Heart right ventricle (tissue), 16 donors: ENCODE measurements around the gene FANCI. TPM values are rescaled to one million over a fixed set of nuclear protein-coding genes. Genes with fewer than 3 reads are reported as not detected.

Experiments used
- ATAC-seq, 8 donors: fragments of 200-7000 bp; cut with Tn5 transposase; one replicate each; pipeline ENCODE4 v1.9.1; 2020; ENCODE audit warnings: mild to moderate bottlenecking in 8 of 8, moderate library complexity in 8 of 8, moderate number of reproducible peaks in 1 of 8
- DNase-seq, 2 donors: peaks; one replicate each; pipeline ENCODE4 v3.0.0-alpha.2; 2020
- H3K27ac ChIP-seq, 10 donors: fragments of 200-600 bp; sonication (generic) in 2 of 10; one replicate each; pipeline versions ENCODE4 v1.5.0 to v1.8.0; 2020 to 2022; ENCODE audit warnings: mild to moderate bottlenecking in 3 of 10
- H3K27me3 ChIP-seq, 7 donors: fragments of 200-600 bp; one replicate each; pipeline ENCODE4 v1.8.0; 2021 to 2022; ENCODE audit warnings: mild to moderate bottlenecking in 2 of 7
- H3K36me3 ChIP-seq, 9 donors: fragments of 200-600 bp; sonication (generic) in 1 of 9; one replicate each; pipeline versions ENCODE4 v1.5.0 to v1.8.0; 2020 to 2022; ENCODE audit warnings: mild to moderate bottlenecking in 2 of 9
- H3K4me1 ChIP-seq, 9 donors: fragments of 200-600 bp; sonication (generic) in 1 of 9; one replicate each; pipeline versions ENCODE4 v1.5.0 to v1.8.0; 2020 to 2022; ENCODE audit warnings: mild to moderate bottlenecking in 4 of 9
- H3K4me3 ChIP-seq, 10 donors: fragments of 200-600 bp; sonication (generic) in 2 of 10; one replicate each; pipeline versions ENCODE4 v1.5.0 to v1.8.0; 2020 to 2022; ENCODE audit warnings: mild to moderate bottlenecking in 7 of 10, moderate library complexity in 2 of 10
- H3K9me3 ChIP-seq, 11 donors: fragments of 200-600 bp in 10 of 11; sonication (generic) in 2 of 11; one replicate each; pipeline versions ENCODE4 v1.5.0 to v1.8.0; 2013 to 2022; ENCODE audit warnings: mild to moderate bottlenecking in 2 of 11, control low read depth in 1 of 11, moderate library complexity in 1 of 11
- WGBS, 2 donors: extraction: QIAGEN DNeasy Blood & Tissue Kit; methylation state at CpG; one replicate each; pipeline ENCODE4 v1.1.7; 2013; ENCODE audit warnings: inconsistent platforms in 1 of 2; 5-methylcytosine and 5-hydroxymethylcytosine counted together
- intact Hi-C, 10 donors: fragments of 100-400 bp; cut with DNase I; formaldehyde crosslinking; loops; one replicate each; pipeline versions ENCODE4 v1.11.1 to v1.14.2; 2022
- polyA plus RNA-seq, 2 donors: library from polyadenylated mRNA; stranded (reverse); fragments of 200-250 nt; gene quantifications; one replicate each; pipeline ENCODE4 v1.2.3, GENCODE V29; 2013
- total RNA-seq, 10 donors: library from RNA; stranded (reverse); fragmentation: NEBNext Ultra II Directional in 3 of 10; extraction: Animal tissue kit (Norgen Biotek cat#: 25700) in 3 of 10; gene quantifications; one replicate each; pipeline versions ENCODE4 v1.2.1 to v1.2.4, GENCODE V29; 2021 to 2023
- TF ChIP-seq, protein P1 (sequence below), 9 donors: fragments of 200-600 bp; sonication (generic) in 2 of 9; IDR thresholded peaks; one replicate each; pipeline versions ENCODE4 v1.5.0 to v1.8.0; 2021 to 2022; ENCODE audit warnings: antibody characterized with exemption in 9 of 9, mild to moderate bottlenecking in 5 of 9, moderate library complexity in 1 of 9
- donor health status: Arrhythmogenic right ventricular cardiomyopathy.
- donor health status: ischemic (EF 13 %, LVEDD 7.1; RV severe dilation, severe dysfunction).
- donor health status: healthy with polysubstance abuse.
- donor health status: DM: no; HTN: yes; CAD: no.
- donor health status: DM: no; HTN: no; CAD: no.
- donor health status: ischemic (EF 25% LVEDD 6.9; RV normal size, moderate dysfunction).
- donor health status: ischemic (EF 25% LVEDD 5.7; RV mildly dilated, moderate dysfunction).
- donor health status: healthy.
- donor health status: DM: yes; HTN: yes; CAD: no.
- donor health status: Ischemic cardiomyopathy.
- donor health status: ischemic (EF 35%, LVEDD 5.7; RV mildly dilated, moderate dysfunction).
- donor health status: nonischemic (EF 11% LVEDD 7.7; RV severe dilation, severe dysfunction).
- donor health status: DM: yes; HTN: yes; CAD: no.
- donor health status: PGD.
- donor health status: ischemic (EF 29% LVEDD 5.4; RV normal size, mild dysfunction).
- donor health status: nonischemic (EF 23%, LVEDD 6.1; RV moderate dilation, normal function).

Gene FANCI
- total and polyA plus RNA-seq, 12 donors = 1.3 to 9.9 (median 2.5) TPM

DNA sequence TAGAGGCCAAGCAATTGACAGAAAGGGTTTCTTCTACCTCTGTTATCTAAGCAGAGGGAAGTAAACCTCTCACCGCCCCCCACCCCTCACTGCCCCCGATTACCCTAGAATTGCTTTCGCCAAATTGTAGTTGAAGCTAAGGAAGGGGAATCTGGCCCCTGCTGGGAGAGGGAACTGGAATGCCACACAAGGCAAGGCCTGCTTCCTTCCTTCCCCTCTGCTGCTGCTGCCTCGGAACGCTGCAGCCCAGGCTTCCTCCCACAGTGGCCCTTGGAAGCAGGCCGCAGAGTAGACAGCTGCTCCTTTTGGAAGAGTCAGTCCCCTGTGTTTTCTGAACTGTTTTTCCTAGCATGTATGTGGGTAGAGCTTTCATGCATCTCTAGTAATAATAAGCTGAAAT lies 44.0 kb upstream of the FANCI start:
- ATAC-seq (peak in 6 of 8 donors; percentile 49 to 66 (median 58)), DNase-seq (peak in 1 of 2 donors; percentile 32)
- Histone ChIP-seq H3K4me3 (no peak overlapping the region), H3K4me1 (peaks cover 0 to 53% (median 32%) of the 10 kb centered on the region in 9 donors), H3K27me3 (no peaks in the 10 kb centered on the region), H3K27ac (peak overlapping the region in 9 of 10 donors; percentile 9 to 72 (median 46)), H3K9me3 (no peaks in the 10 kb centered on the region), H3K36me3 (peaks cover 0 to 67% (median 28%) of the 10 kb centered on the region in 9 donors)
- TF ChIP-seq, protein P1, sequence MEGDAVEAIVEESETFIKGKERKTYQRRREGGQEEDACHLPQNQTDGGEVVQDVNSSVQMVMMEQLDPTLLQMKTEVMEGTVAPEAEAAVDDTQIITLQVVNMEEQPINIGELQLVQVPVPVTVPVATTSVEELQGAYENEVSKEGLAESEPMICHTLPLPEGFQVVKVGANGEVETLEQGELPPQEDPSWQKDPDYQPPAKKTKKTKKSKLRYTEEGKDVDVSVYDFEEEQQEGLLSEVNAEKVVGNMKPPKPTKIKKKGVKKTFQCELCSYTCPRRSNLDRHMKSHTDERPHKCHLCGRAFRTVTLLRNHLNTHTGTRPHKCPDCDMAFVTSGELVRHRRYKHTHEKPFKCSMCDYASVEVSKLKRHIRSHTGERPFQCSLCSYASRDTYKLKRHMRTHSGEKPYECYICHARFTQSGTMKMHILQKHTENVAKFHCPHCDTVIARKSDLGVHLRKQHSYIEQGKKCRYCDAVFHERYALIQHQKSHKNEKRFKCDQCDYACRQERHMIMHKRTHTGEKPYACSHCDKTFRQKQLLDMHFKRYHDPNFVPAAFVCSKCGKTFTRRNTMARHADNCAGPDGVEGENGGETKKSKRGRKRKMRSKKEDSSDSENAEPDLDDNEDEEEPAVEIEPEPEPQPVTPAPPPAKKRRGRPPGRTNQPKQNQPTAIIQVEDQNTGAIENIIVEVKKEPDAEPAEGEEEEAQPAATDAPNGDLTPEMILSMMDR (IDR thresholded peaks at IDR 0.05) = no peak
- 40 to 51% methylated on average over 6 of the region's 6 CpGs for WGBS, 2 donors
- intact Hi-C loops = loop anchor here in 2 of 10 donors (10.0 kb wide), 2 partner anchors 95 to 235 kb away; no protein-coding TSS in a partner anchor

DNA sequence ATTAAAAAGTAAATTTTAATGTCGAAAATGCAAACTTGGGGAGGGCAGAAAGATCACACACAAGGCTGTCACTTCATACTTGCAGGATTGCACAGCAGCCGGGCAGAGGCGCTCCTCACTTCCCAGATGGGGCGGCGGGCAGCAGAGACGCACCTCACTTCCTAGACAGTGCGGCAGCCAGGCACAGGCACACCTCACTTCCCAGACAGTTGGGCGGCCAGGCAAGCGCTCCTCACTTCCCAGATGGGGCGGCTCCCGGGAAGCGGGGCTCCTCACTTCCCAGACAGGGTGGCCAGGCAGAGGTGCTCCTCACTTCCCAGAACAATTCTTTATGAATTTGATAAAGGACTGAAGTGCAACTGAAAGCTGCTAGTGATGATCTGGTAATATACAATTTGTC lies 43.6 kb upstream of the FANCI start:
- ATAC-seq = no peak
- peak overlapping the region in 6 of 10 donors; percentile 40 to 72 (median 58) for H3K27ac ChIP-seq

DNA sequence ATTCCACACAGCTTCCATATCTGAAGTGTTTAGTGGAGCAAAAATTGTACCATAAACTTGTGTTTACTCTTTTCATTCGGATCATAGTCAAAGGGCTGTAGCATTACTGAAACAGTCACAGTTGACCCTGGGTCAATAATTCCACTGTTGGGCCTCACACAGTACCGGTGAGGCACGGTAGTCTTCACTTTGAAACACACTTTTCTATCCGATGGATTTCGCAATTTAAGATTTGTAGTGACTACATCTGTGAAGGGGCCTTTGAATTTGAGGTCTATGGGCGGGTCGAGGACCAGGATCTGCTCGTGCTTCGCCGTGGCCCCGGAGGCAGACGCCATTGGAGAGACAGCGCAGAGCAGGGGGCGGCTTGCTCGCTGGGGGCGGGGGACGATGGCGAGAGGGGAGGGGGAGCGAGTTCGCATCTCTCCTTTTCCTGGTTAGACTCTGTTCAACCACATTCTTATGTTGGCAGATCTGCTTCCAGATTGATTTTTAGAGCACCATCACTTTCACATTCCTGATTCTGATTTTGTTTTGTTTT lies 42.2 kb upstream of the FANCI start:
- Histone ChIP-seq H3K36me3 (peaks cover 0 to 49% (median 12%) of the 10 kb centered on the region in 9 donors), H3K27me3 (no peaks in the 10 kb centered on the region), H3K4me3 (no peak overlapping the region), H3K27ac (no peak overlapping the region), H3K9me3 (no peaks in the 10 kb centered on the region), H3K4me1 (peaks cover 0 to 42% (median 28%) of the 10 kb centered on the region in 9 donors)
- 87 to 92% methylated on average over 20 of the region's 20 CpGs for WGBS, 2 donors
- intact Hi-C loops = loop anchor here in 2 of 10 donors (10.0 kb wide), 2 partner anchors 93 to 233 kb away; no protein-coding TSS in a partner anchor
- no peak for DNase-seq
- TF ChIP-seq, protein P1 (IDR thresholded peaks at IDR 0.05) = no peak
- no peak for ATAC-seq

More for the DNA sequence above, 43.6 kb upstream of the FANCI start:
- Histone ChIP-seq H3K4me1 (peaks cover 0 to 52% (median 31%) of the 10 kb centered on the region in 9 donors), H3K4me3 (no peak overlapping the region), H3K36me3 (peaks cover 0 to 63% (median 24%) of the 10 kb centered on the region in 9 donors), H3K9me3 (no peaks in the 10 kb centered on the region), H3K27me3 (no peaks in the 10 kb centered on the region)
- intact Hi-C loops = loop anchor here in 2 of 10 donors (10.0 kb wide), 2 partner anchors 95 to 235 kb away; no protein-coding TSS in a partner anchor
- TF ChIP-seq, protein P1 (IDR thresholded peaks at IDR 0.05) = no peak
- no peak for DNase-seq
- WGBS, 2 donors = 85 to 86% methylated on average over 12 of the region's 12 CpGs

DNA sequence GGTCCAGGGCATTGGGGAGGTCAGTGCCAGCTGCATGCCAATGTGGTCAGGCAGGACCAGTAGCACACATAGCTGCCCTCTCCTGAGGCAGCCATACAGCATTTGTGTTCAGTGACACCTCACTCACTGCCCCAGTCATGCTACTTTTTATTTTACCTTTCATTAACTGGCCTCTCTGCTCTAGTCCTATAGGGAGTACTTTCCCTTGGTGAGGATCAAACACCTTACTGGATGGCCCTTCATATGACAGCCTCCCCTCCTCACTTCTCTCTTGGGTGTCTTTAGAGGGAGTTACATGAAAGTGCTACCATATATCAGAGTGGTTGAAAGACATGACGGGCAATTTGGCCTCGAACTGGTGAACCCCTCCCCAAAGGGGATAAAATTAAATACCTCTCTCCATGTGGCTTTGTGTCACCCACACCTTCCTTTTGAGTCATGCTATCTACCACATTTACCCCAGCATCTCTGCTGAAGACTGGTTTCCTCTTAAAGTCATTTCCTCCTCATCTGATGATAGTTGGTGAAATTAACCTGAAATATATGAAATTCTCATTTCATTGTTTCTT lies 40.0 kb upstream of the FANCI start:
- no peak for DNase-seq
- intact Hi-C loops = loop anchor here in 2 of 10 donors (10.0 kb wide), 2 partner anchors 91 to 231 kb away; no protein-coding TSS in a partner anchor
- Histone ChIP-seq H3K27me3 (no peaks in the 10 kb centered on the region), H3K9me3 (no peaks in the 10 kb centered on the region), H3K4me3 (no peak overlapping the region), H3K36me3 (peaks cover 0 to 34% (median 7%) of the 10 kb centered on the region in 9 donors), H3K4me1 (peaks cover 6 to 28% (median 20%) of the 10 kb centered on the region in 9 donors), H3K27ac (no peak overlapping the region)
- WGBS, 2 donors = 57 to 64% methylated on average over 2 of the region's 2 CpGs
- TF ChIP-seq, protein P1 (IDR thresholded peaks at IDR 0.05) = no peak
- ATAC-seq = no peak
